ENCODE measurements around the gene IMMP2L.
"Not testable (repeated sequence)": the region's sequence is repeated elsewhere in the genome, so short reads cannot be mapped to it uniquely, and the experiment has no call there.

DNA sequence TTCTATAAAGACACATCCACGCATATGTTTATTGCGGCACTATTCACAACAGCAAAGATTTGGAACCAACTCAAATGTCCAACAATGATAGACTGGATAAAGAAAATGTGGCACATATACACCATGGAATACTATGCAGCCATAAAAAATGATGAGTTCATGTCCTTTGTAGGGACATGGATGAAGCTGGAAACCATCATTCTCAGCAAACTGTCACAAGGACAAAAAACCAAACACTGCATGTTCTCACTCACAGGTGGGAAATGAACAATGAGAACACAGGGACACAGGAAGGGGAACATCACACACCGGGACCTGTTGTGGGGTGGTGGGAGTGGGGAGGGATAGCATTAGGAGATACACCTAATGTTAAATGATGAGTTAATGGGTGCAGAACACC lies 238.6 kb downstream of the IMMP2L start:
- TF ChIP-seq, protein P1, sequence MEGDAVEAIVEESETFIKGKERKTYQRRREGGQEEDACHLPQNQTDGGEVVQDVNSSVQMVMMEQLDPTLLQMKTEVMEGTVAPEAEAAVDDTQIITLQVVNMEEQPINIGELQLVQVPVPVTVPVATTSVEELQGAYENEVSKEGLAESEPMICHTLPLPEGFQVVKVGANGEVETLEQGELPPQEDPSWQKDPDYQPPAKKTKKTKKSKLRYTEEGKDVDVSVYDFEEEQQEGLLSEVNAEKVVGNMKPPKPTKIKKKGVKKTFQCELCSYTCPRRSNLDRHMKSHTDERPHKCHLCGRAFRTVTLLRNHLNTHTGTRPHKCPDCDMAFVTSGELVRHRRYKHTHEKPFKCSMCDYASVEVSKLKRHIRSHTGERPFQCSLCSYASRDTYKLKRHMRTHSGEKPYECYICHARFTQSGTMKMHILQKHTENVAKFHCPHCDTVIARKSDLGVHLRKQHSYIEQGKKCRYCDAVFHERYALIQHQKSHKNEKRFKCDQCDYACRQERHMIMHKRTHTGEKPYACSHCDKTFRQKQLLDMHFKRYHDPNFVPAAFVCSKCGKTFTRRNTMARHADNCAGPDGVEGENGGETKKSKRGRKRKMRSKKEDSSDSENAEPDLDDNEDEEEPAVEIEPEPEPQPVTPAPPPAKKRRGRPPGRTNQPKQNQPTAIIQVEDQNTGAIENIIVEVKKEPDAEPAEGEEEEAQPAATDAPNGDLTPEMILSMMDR (IDR thresholded peaks at IDR 0.05), result not testable (repeated sequence)
- not testable (repeated sequence) for TF ChIP-seq EZH2phosphoT487, EZH2 (IDR thresholded peaks at IDR 0.05)
